ENCODE measurements around the gene RNF152. TPM values are rescaled to one million over a fixed set of nuclear protein-coding genes. Genes with fewer than 3 reads are reported as not detected.

RNF152 gene
- total RNA-seq, 3 donors from 2014 or later (not counting 1 experiment from before 2014, with no cell fraction given) = 0.49 to 1.3 (median 0.50) TPM

GRCh38 chr18:61815885-61816470 is 76.8 kb downstream of the RNF152 start:
- no peaks in the 10 kb centered on the region for H3K9me3 Mint-ChIP-seq
- peaks cover 3 to 7% of the 10 kb centered on the region in 2 donors for H3K27me3 Mint-ChIP-seq (ENCODE audit: low read depth in 2 of 2)
- no peak overlapping the region for H3K27ac Mint-ChIP-seq
- Histone ChIP-seq H3K27me3 (ENCODE audit: control insufficient read depth, insufficient read depth, low read length) (no peaks in the 10 kb centered on the region), H3K4me1 (ENCODE audit: control insufficient read depth, insufficient read depth, low read length) (no peaks in the 10 kb centered on the region), H3K27ac (ENCODE audit: low read length) (no peak overlapping the region), H3K4me3 (ENCODE audit: low read length) (no peak overlapping the region), H3K36me3 (ENCODE audit: control insufficient read depth, insufficient read depth, low read length) (no peaks in the 10 kb centered on the region), H3K9me3 (ENCODE audit: control insufficient read depth, insufficient read depth, low read length) (no peaks in the 10 kb centered on the region)
- intact Hi-C loops (cut with micrococcal nuclease) = no loop called here
- WGBS (ENCODE audit: insufficient coverage) = 97% methylated on average over 29 of the region's 29 CpGs
- no peaks in the 10 kb centered on the region for H3K4me1 Mint-ChIP-seq
- ATAC-seq (no peak), DNase-seq (no peak)
- no peaks in the 10 kb centered on the region for H3K36me3 Mint-ChIP-seq
- no peak overlapping the region for H3K4me3 Mint-ChIP-seq
- no peak for TF ChIP-seq CTCF (IDR thresholded peaks at IDR 0.05)

GRCh38 chr18:61808286-61808685 is 84.5 kb downstream of the RNF152 start:
- Mint-ChIP-seq H3K36me3 (no peaks in the 10 kb centered on the region), H3K9me3 (no peaks in the 10 kb centered on the region), H3K27ac (no peak overlapping the region), H3K4me1 (no peaks in the 10 kb centered on the region), H3K4me3 (no peak overlapping the region), H3K27me3 (ENCODE audit: low read depth in 2 of 2) (peaks cover 6 to 20% of the 10 kb centered on the region in 2 donors)
- Histone ChIP-seq H3K4me3 (ENCODE audit: low read length) (no peak overlapping the region), H3K27ac (ENCODE audit: low read length) (no peak overlapping the region), H3K27me3 (ENCODE audit: control insufficient read depth, insufficient read depth, low read length) (no peaks in the 10 kb centered on the region), H3K4me1 (ENCODE audit: control insufficient read depth, insufficient read depth, low read length) (no peaks in the 10 kb centered on the region), H3K36me3 (ENCODE audit: control insufficient read depth, insufficient read depth, low read length) (no peaks in the 10 kb centered on the region), H3K9me3 (ENCODE audit: control insufficient read depth, insufficient read depth, low read length) (no peaks in the 10 kb centered on the region)
- 90% methylated on average over 3 of the region's 3 CpGs for WGBS (ENCODE audit: insufficient coverage)
- ATAC-seq = no peak
- intact Hi-C loops (cut with micrococcal nuclease) = no loop called here
- TF ChIP-seq CTCF (IDR thresholded peaks at IDR 0.05) = no peak
- no peak for DNase-seq

GRCh38 chr18:61803393-61803792 is 89.4 kb downstream of the RNF152 start:
- TF ChIP-seq CTCF (IDR thresholded peaks at IDR 0.05) = no peak
- intact Hi-C loops (cut with micrococcal nuclease) = no loop called here
- no peak overlapping the region for H3K27ac Mint-ChIP-seq

More at GRCh38 chr18:61803393-61803792, 89.4 kb downstream of the RNF152 start:
- Mint-ChIP-seq H3K4me1 (no peaks in the 10 kb centered on the region), H3K9me3 (no peaks in the 10 kb centered on the region), H3K36me3 (no peaks in the 10 kb centered on the region), H3K4me3 (no peak overlapping the region), H3K27me3 (ENCODE audit: low read depth in 2 of 2) (peaks cover 8 to 32% of the 10 kb centered on the region in 2 donors)
- no peaks in the 10 kb centered on the region for H3K27me3 ChIP-seq (ENCODE audit: control insufficient read depth, insufficient read depth, low read length)
- H3K36me3 ChIP-seq (ENCODE audit: control insufficient read depth, insufficient read depth, low read length) = no peaks in the 10 kb centered on the region
- no peak for DNase-seq
- no peaks in the 10 kb centered on the region for H3K4me1 ChIP-seq (ENCODE audit: control insufficient read depth, insufficient read depth, low read length)
- no peaks in the 10 kb centered on the region for H3K9me3 ChIP-seq (ENCODE audit: control insufficient read depth, insufficient read depth, low read length)
- ATAC-seq = no peak
- 83% methylated on average over 2 of the region's 2 CpGs for WGBS (ENCODE audit: insufficient coverage)
- H3K4me3 ChIP-seq (ENCODE audit: low read length) = no peak overlapping the region
- H3K27ac ChIP-seq (ENCODE audit: low read length) = no peak overlapping the region
